GM23338 (cell line): ENCODE data around the gene GLI3. TPM values are rescaled to one million over a fixed set of nuclear protein-coding genes. Genes with fewer than 3 reads are reported as not detected.

Experiments used
- ATAC-seq: fragments of 200-7000 bp; cut with Tn5 transposase; 3 replicates; pipeline ENCODE4 v1.9.1; 2020
- DNase-seq: peaks from one replicate; pipeline ENCODE4 v3.0.0-alpha.2; 2015; ENCODE audit warnings: low spot score
- H2AFZ ChIP-seq: fragments of 200-600 bp; sonication (generic); 2 replicates; pipeline ENCODE4 v1.8.0; 2016; ENCODE audit warnings: antibody characterized with exemption, mild to moderate bottlenecking, moderate library complexity
- H3F3A ChIP-seq: fragments of 200-600 bp; sonication (generic); replicated peaks from 2 replicates; pipeline ENCODE4 v1.8.0; 2017; ENCODE audit warnings: antibody characterized with exemption, mixed run types, low read depth
- H3K27ac ChIP-seq: fragments of 200-600 bp; sonication (generic); 2 replicates; pipeline ENCODE4 v1.6.1; 2016; ENCODE audit warnings: low read depth
- H3K27me3 ChIP-seq: fragments of 200-600 bp; sonication (generic); 2 replicates; pipeline ENCODE4 v1.8.0; 2016; ENCODE audit warnings: mild to moderate bottlenecking, mixed run types, moderate library complexity; ENCODE audit not compliant: insufficient read depth
- H3K36me3 ChIP-seq: fragments of 200-600 bp; sonication (generic); 2 replicates; pipeline ENCODE4 v1.8.0; 2016; ENCODE audit warnings: mild to moderate bottlenecking; ENCODE audit not compliant: insufficient read depth
- H3K4me1 ChIP-seq: fragments of 200-600 bp; sonication (generic); 2 replicates; pipeline ENCODE4 v1.8.0; 2016; ENCODE audit warnings: mild to moderate bottlenecking, moderate library complexity; ENCODE audit not compliant: insufficient read depth
- H3K4me2 ChIP-seq: fragments of 200-600 bp; sonication (generic); 2 replicates; pipeline ENCODE4 v1.7.1; 2017; ENCODE audit warnings: mixed run types
- H3K4me3 ChIP-seq: fragments of 200-600 bp; sonication (generic); 2 replicates; pipeline ENCODE4 v1.6.1; 2016; ENCODE audit warnings: mixed run types
- H3K79me2 ChIP-seq: fragments of 200-600 bp; sonication (generic); replicated peaks from 2 replicates; pipeline ENCODE4 v1.8.0; 2017; ENCODE audit warnings: mild to moderate bottlenecking; ENCODE audit not compliant: insufficient read depth
- H3K9me2 ChIP-seq: fragments of 200-600 bp; sonication (generic); 2 replicates; pipeline ENCODE4 v1.8.0; 2017; ENCODE audit not compliant: insufficient read depth
- H4K20me1 ChIP-seq: fragments of 200-600 bp; sonication (generic); replicated peaks from 2 replicates; pipeline ENCODE4 v1.8.0; 2017; ENCODE audit warnings: mild to moderate bottlenecking; ENCODE audit not compliant: insufficient read depth
- H3K27ac Mint-ChIP-seq: 2 replicates; pipeline ENCODE4 v1.8.0; 2020; ENCODE audit warnings: inconsistent platforms, mild to moderate bottlenecking, moderate library complexity, mixed read lengths
- H3K27me3 Mint-ChIP-seq: 3 replicates; pipeline ENCODE4 v1.8.0; 2022; ENCODE audit warnings: low read depth, mild to moderate bottlenecking, moderate library complexity, mixed read lengths, inconsistent platforms; ENCODE audit not compliant: insufficient read depth, poor library complexity
- H3K36me3 Mint-ChIP-seq: 3 replicates; pipeline ENCODE4 v1.8.0; 2021; ENCODE audit warnings: low read depth, mild to moderate bottlenecking, inconsistent platforms, moderate library complexity, mixed read lengths
- H3K4me1 Mint-ChIP-seq: 3 replicates; pipeline ENCODE4 v1.8.0; 2020; ENCODE audit warnings: mild to moderate bottlenecking, inconsistent platforms, mixed read lengths
- H3K4me3 Mint-ChIP-seq: 3 replicates; pipeline ENCODE4 v1.8.0; 2021; ENCODE audit warnings: moderate library complexity, mild to moderate bottlenecking, inconsistent platforms, mixed read lengths
- H3K9me3 Mint-ChIP-seq: 3 replicates; pipeline ENCODE4 v1.8.0; 2020; ENCODE audit warnings: moderate library complexity, mild to moderate bottlenecking, inconsistent platforms, mixed read lengths
- CTCF ChIP-seq, 2 experiments: fragments of 200-600 bp in 1 of 2; sonication (generic) in 1 of 2; conservative IDR thresholded peaks; 2 replicates each; pipeline versions ENCODE4 v1.5.1 to v1.6.1; 2016 to 2017; ENCODE audit warnings: antibody characterized with exemption in 2 of 2, low read depth in 2 of 2, mild to moderate bottlenecking in 2 of 2, moderate library complexity in 1 of 2
- ETS1 ChIP-seq: IDR thresholded peaks from 2 replicates; pipeline ENCODE4 v1.6.1; 2016; ENCODE audit warnings: antibody characterized with exemption
- EZH2phosphoT487 ChIP-seq: fragments of 200-600 bp; sonication (generic); IDR thresholded peaks from one replicate; pipeline ENCODE4 v1.8.1; 2018; ENCODE audit warnings: antibody characterized with exemption; ENCODE audit not compliant: unreplicated experiment
- POLR2AphosphoS5 ChIP-seq: IDR thresholded peaks from 2 replicates; pipeline ENCODE4 v1.6.1; 2016; ENCODE audit warnings: antibody characterized with exemption, low read depth
- REST ChIP-seq: IDR thresholded peaks from one replicate; pipeline ENCODE4 v1.6.1; 2018; ENCODE audit warnings: antibody characterized with exemption; ENCODE audit not compliant: unreplicated experiment
- STAT1 ChIP-seq: IDR thresholded peaks from one replicate; pipeline ENCODE4 v1.6.1; 2016; ENCODE audit warnings: antibody characterized with exemption; ENCODE audit not compliant: unreplicated experiment
- ZNF114 ChIP-seq: fragments of 250-450 bp; sonication (Bioruptor Pico); IDR thresholded peaks from 2 replicates; pipeline ENCODE4 v1.5.0; 2020; ENCODE audit warnings: mild to moderate bottlenecking, moderate library complexity
- polyA plus RNA-seq: library from polyadenylated mRNA; unstranded; fragments of >200 nt; fragmentation: Nextera tagmentation; extraction: Ambion mirVana; gene quantifications from 2 replicates; pipeline ENCODE4 v1.2.1, GENCODE V29; 2016
- total RNA-seq: library from RNA; depleted of rRNA; stranded (reverse); fragments of >200 nt; shearing (Covaris generic); gene quantifications from 2 replicates; pipeline ENCODE4 v1.2.3, GENCODE V29; 2014

Gene GLI3
- total and polyA plus RNA-seq, 2 experiments from 2014 or later, result 16.1 to 17.9 TPM

GRCh38 chr7:41970941-41971340, 266.1 kb downstream of the GLI3 start (continued):
- TF ChIP-seq ETS1 (no peak), ZNF114 (CRISPR knock-in tag) (no peak)

GRCh38 chr7:41969561-41970105, 267.4 kb downstream of the GLI3 start:
- no peaks in the 10 kb centered on the region for H3K79me2 ChIP-seq
- no peaks in the 10 kb centered on the region for H3K4me1 ChIP-seq
- ATAC-seq (no peak), DNase-seq (no peak)
- no peaks in the 10 kb centered on the region for H4K20me1 ChIP-seq
- Mint-ChIP-seq H3K27me3 (no peaks in the 10 kb centered on the region), H3K27ac (no peak overlapping the region), H3K4me3 (no peak overlapping the region), H3K36me3 (peaks cover 15% of the 10 kb centered on the region; the same call in 2 of the 3 replicates), H3K4me1 (no peaks in the 10 kb centered on the region), H3K9me3 (no peaks in the 10 kb centered on the region)
- no peaks in the 10 kb centered on the region for H3K9me2 ChIP-seq
- H3F3A ChIP-seq, result no peaks in the 10 kb centered on the region
- H3K27me3 ChIP-seq, result no peaks in the 10 kb centered on the region
- no peak overlapping the region for H2AFZ ChIP-seq
- H3K27ac ChIP-seq, result no peak overlapping the region
- no peak for TF ChIP-seq ZNF114 (CRISPR knock-in tag)
- no peak for TF ChIP-seq EZH2phosphoT487
- TF ChIP-seq REST, result no peak
- H3K4me2 ChIP-seq, result no peak overlapping the region
- no peaks in the 10 kb centered on the region for H3K36me3 ChIP-seq
- H3K4me3 ChIP-seq, result no peak overlapping the region

- ATAC-seq (no peak), DNase-seq (no peak)
- H3K79me2 ChIP-seq, result no peaks in the 10 kb centered on the region
- Mint-ChIP-seq H3K36me3 (peaks cover 20% of the 10 kb centered on the region; the same call in 2 of the 3 replicates), H3K9me3 (no peaks in the 10 kb centered on the region), H3K27ac (no peak overlapping the region), H3K27me3 (no peaks in the 10 kb centered on the region), H3K4me1 (no peaks in the 10 kb centered on the region), H3K4me3 (no peak overlapping the region)
- no peaks in the 10 kb centered on the region for H3K4me1 ChIP-seq
- H3F3A ChIP-seq, result no peaks in the 10 kb centered on the region
- H3K27me3 ChIP-seq, result no peaks in the 10 kb centered on the region
- no peak overlapping the region for H3K4me2 ChIP-seq
- H2AFZ ChIP-seq, result no peak overlapping the region
- no peak overlapping the region for H3K4me3 ChIP-seq
- no peaks in the 10 kb centered on the region for H3K9me2 ChIP-seq
- no peak overlapping the region for H3K27ac ChIP-seq
- TF ChIP-seq POLR2AphosphoS5 (no peak), STAT1 (no peak), CTCF (conservative IDR thresholded peaks at IDR 0.05; ENCODE audit: low read depth in 2 of 2) (no peak)
- no peaks in the 10 kb centered on the region for H3K36me3 ChIP-seq
- H4K20me1 ChIP-seq, result no peaks in the 10 kb centered on the region
These were observed 269.9 kb downstream of the GLI3 start for GRCh38 chr7:41967156-41967555.
